ENCODE data around the gene TMEM258. TPM values are rescaled to one million over a fixed set of nuclear protein-coding genes. Genes with fewer than 3 reads are reported as not detected.
A peak's percentile ranks its signal among the peaks of the same experiment; 100 is the strongest.

The TMEM258 gene
- total and polyA plus RNA-seq, 9 of the 15 experiments (the other 6 are each of a cell fraction or from before 2014, with no cell fraction given), result 97.2 to 856 (median 231) TPM

DNA sequence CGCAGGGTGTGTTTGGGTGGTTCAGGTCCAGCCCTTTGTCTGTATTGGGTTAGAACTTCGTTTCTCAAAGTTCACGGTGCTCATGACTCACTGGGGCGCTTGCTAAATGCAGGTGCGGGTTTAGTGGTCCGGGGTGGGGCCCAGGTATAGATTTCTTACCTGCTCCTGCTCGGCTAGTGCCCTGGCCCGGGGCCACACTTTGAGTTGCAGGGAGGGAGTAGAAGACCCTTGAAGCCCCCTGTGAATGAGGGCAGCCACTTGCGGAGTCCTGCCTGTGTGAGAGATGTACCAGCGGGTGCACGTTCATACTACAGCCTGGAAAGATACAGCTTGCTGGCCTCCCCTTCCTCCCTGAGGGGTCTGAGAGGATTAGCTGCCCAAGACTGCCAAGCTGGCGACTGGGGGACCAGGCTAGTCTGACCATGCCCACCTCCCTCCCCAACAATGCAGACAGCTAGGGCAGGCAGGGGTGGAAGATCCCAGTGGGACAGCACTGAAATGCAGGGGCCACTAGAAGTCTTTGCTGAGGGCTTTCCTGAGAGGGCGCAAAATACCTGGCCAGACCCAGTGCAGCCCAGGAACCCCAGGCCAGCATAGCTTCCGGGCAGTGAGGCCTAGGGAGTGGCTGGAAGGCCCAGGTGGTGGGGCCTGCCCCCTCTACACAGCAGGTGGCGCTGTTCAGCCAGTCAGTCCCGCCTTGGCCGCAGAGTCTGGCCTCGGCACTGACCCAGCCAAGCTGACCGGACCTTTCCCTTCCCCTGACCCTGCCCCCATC, 45.0 kb downstream of the TMEM258 start (continued):
- TF ChIP-seq, protein P1, sequence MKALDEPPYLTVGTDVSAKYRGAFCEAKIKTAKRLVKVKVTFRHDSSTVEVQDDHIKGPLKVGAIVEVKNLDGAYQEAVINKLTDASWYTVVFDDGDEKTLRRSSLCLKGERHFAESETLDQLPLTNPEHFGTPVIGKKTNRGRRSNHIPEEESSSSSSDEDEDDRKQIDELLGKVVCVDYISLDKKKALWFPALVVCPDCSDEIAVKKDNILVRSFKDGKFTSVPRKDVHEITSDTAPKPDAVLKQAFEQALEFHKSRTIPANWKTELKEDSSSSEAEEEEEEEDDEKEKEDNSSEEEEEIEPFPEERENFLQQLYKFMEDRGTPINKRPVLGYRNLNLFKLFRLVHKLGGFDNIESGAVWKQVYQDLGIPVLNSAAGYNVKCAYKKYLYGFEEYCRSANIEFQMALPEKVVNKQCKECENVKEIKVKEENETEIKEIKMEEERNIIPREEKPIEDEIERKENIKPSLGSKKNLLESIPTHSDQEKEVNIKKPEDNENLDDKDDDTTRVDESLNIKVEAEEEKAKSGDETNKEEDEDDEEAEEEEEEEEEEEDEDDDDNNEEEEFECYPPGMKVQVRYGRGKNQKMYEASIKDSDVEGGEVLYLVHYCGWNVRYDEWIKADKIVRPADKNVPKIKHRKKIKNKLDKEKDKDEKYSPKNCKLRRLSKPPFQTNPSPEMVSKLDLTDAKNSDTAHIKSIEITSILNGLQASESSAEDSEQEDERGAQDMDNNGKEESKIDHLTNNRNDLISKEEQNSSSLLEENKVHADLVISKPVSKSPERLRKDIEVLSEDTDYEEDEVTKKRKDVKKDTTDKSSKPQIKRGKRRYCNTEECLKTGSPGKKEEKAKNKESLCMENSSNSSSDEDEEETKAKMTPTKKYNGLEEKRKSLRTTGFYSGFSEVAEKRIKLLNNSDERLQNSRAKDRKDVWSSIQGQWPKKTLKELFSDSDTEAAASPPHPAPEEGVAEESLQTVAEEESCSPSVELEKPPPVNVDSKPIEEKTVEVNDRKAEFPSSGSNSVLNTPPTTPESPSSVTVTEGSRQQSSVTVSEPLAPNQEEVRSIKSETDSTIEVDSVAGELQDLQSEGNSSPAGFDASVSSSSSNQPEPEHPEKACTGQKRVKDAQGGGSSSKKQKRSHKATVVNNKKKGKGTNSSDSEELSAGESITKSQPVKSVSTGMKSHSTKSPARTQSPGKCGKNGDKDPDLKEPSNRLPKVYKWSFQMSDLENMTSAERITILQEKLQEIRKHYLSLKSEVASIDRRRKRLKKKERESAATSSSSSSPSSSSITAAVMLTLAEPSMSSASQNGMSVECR (CRISPR knock-in tag; IDR thresholded peaks at IDR 0.05), result no peak
- TF ChIP-seq ZC3H8 (IDR thresholded peaks at IDR 0.05), result no peak
- TF ChIP-seq, protein P2, sequence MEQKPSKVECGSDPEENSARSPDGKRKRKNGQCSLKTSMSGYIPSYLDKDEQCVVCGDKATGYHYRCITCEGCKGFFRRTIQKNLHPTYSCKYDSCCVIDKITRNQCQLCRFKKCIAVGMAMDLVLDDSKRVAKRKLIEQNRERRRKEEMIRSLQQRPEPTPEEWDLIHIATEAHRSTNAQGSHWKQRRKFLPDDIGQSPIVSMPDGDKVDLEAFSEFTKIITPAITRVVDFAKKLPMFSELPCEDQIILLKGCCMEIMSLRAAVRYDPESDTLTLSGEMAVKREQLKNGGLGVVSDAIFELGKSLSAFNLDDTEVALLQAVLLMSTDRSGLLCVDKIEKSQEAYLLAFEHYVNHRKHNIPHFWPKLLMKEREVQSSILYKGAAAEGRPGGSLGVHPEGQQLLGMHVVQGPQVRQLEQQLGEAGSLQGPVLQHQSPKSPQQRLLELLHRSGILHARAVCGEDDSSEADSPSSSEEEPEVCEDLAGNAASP (IDR thresholded peaks at IDR 0.05), result no peak
- TF ChIP-seq NR2F6 (CRISPR knock-in tag; IDR thresholded peaks at IDR 0.05), result no peak
- no peak for TF ChIP-seq ZNF212 (CRISPR knock-in tag; IDR thresholded peaks at IDR 0.05)
- no peak for TF ChIP-seq KAT7 (CRISPR knock-in tag; IDR thresholded peaks at IDR 0.05; ENCODE audit: borderline replicate concordance)
- TF ChIP-seq, protein P3, sequence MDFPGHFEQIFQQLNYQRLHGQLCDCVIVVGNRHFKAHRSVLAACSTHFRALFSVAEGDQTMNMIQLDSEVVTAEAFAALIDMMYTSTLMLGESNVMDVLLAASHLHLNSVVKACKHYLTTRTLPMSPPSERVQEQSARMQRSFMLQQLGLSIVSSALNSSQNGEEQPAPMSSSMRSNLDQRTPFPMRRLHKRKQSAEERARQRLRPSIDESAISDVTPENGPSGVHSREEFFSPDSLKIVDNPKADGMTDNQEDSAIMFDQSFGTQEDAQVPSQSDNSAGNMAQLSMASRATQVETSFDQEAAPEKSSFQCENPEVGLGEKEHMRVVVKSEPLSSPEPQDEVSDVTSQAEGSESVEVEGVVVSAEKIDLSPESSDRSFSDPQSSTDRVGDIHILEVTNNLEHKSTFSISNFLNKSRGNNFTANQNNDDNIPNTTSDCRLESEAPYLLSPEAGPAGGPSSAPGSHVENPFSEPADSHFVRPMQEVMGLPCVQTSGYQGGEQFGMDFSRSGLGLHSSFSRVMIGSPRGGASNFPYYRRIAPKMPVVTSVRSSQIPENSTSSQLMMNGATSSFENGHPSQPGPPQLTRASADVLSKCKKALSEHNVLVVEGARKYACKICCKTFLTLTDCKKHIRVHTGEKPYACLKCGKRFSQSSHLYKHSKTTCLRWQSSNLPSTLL (IDR thresholded peaks at IDR 0.05), result no peak
- TF ChIP-seq, protein P4, sequence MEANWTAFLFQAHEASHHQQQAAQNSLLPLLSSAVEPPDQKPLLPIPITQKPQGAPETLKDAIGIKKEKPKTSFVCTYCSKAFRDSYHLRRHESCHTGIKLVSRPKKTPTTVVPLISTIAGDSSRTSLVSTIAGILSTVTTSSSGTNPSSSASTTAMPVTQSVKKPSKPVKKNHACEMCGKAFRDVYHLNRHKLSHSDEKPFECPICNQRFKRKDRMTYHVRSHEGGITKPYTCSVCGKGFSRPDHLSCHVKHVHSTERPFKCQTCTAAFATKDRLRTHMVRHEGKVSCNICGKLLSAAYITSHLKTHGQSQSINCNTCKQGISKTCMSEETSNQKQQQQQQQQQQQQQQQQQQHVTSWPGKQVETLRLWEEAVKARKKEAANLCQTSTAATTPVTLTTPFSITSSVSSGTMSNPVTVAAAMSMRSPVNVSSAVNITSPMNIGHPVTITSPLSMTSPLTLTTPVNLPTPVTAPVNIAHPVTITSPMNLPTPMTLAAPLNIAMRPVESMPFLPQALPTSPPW (CRISPR knock-in tag; IDR thresholded peaks at IDR 0.05), result peak; percentile 44
- no peak for TF ChIP-seq ZNF253 (CRISPR knock-in tag; conservative IDR thresholded peaks at IDR 0.05)
- no peak for TF ChIP-seq NCOR1 (IDR thresholded peaks at IDR 0.05)
- no peak for TF ChIP-seq GATA2 (CRISPR knock-in tag; IDR thresholded peaks at IDR 0.05)
- no peak for TF ChIP-seq BACH1 (tag; IDR thresholded peaks at IDR 0.05)
- TF ChIP-seq CEBPG (CRISPR knock-in tag; IDR thresholded peaks at IDR 0.05), result no peak
- no peak for TF ChIP-seq CEBPG (tag; conservative IDR thresholded peaks at IDR 0.05 in 1 of 2, IDR thresholded peaks at IDR 0.05 in 1 of 2)
- TF ChIP-seq SOX6 (IDR thresholded peaks at IDR 0.05), result peak; percentile 54; the same call in 1 of the 2 replicates
- TF ChIP-seq, protein P5, sequence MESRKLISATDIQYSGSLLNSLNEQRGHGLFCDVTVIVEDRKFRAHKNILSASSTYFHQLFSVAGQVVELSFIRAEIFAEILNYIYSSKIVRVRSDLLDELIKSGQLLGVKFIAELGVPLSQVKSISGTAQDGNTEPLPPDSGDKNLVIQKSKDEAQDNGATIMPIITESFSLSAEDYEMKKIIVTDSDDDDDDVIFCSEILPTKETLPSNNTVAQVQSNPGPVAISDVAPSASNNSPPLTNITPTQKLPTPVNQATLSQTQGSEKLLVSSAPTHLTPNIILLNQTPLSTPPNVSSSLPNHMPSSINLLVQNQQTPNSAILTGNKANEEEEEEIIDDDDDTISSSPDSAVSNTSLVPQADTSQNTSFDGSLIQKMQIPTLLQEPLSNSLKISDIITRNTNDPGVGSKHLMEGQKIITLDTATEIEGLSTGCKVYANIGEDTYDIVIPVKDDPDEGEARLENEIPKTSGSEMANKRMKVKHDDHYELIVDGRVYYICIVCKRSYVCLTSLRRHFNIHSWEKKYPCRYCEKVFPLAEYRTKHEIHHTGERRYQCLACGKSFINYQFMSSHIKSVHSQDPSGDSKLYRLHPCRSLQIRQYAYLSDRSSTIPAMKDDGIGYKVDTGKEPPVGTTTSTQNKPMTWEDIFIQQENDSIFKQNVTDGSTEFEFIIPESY (CRISPR knock-in tag; IDR thresholded peaks at IDR 0.05), result 0 out of 2 replicates have a peak, but pooled peaks have one; percentile 0
- TF ChIP-seq ZFP1 (CRISPR knock-in tag; IDR thresholded peaks at IDR 0.05), result no peak

All from K562 (cell line).